ENCODE results near the gene HECW1. TPM values are rescaled to one million over a fixed set of nuclear protein-coding genes. Genes with fewer than 3 reads are reported as not detected.
"Not testable (repeated sequence)": the region's sequence is repeated elsewhere in the genome, so short reads cannot be mapped to it uniquely, and the experiment has no call there.

HECW1 gene
- total and polyA plus RNA-seq, 12 donors: 0.07 to 0.23 TPM; not detected in 10

- no peak for ATAC-seq
- Histone ChIP-seq H3K27ac (no peak overlapping the region), H3K4me3 (no peak overlapping the region), H3K9me3 (no peaks in the 10 kb centered on the region), H3K4me1 (no peaks in the 10 kb centered on the region), H3K36me3 (no peaks in the 10 kb centered on the region), H3K27me3 (peaks cover 0 to 11% (median 9%) of the 10 kb centered on the region in 7 donors)
- no peak for DNase-seq
- intact Hi-C loops (cut with DNase I): no loop called here
- no peak for TF ChIP-seq CTCF (IDR thresholded peaks at IDR 0.05)
- 88 to 89% methylated on average over 8 of the region's 8 CpGs for WGBS, 2 donors
Measured at GRCh38 chr7:43205171-43205795, 92.8 kb downstream of the HECW1 start.

GRCh38 chr7:43208242-43208641 lies 95.8 kb downstream of the HECW1 start:
- 70 to 76% methylated on average over 2 of the region's 2 CpGs for WGBS, 2 donors
- no peaks in the 10 kb centered on the region for H3K36me3 ChIP-seq
- peaks cover 0 to 6% (median 0%) of the 10 kb centered on the region in 7 donors for H3K27me3 ChIP-seq
- DNase-seq: no peak
- intact Hi-C loops (cut with DNase I): no loop called here
- TF ChIP-seq CTCF (IDR thresholded peaks at IDR 0.05): no peak
- H3K27ac ChIP-seq: no peak overlapping the region
- no peak overlapping the region for H3K4me3 ChIP-seq
- ATAC-seq: no peak
- no peaks in the 10 kb centered on the region for H3K4me1 ChIP-seq
- H3K9me3 ChIP-seq: no peaks in the 10 kb centered on the region

GRCh38 chr7:43210539-43210938 lies 98.1 kb downstream of the HECW1 start:
- H3K4me3 ChIP-seq; DNase-seq; intact Hi-C loops (cut with DNase I); H3K4me1 ChIP-seq; H3K9me3 ChIP-seq; H3K27ac ChIP-seq; H3K36me3 ChIP-seq; ATAC-seq: not testable (repeated sequence)
- H3K27me3 ChIP-seq: peaks cover 0 to 11% (median 0%) of the 10 kb centered on the region in 7 donors
- 83 to 93% methylated on average over 11 of the region's 11 CpGs for WGBS, 2 donors

GRCh38 chr7:43211286-43211685 lies 98.8 kb downstream of the HECW1 start:
- intact Hi-C loops (cut with DNase I): no loop called here
- Histone ChIP-seq H3K36me3 (no peaks in the 10 kb centered on the region), H3K4me3 (no peak overlapping the region), H3K9me3 (no peaks in the 10 kb centered on the region), H3K27me3 (peaks cover 0 to 14% (median 0%) of the 10 kb centered on the region in 7 donors), H3K4me1 (no peaks in the 10 kb centered on the region), H3K27ac (no peak overlapping the region)
- 78 to 80% methylated on average over 5 of the region's 5 CpGs for WGBS, 2 donors
- ATAC-seq (no peak), DNase-seq (no peak)
- no peak for TF ChIP-seq CTCF (IDR thresholded peaks at IDR 0.05)

GRCh38 chr7:43211693-43212092 lies 99.2 kb downstream of the HECW1 start:
- Histone ChIP-seq H3K36me3 (no peaks in the 10 kb centered on the region), H3K27me3 (peaks cover 0 to 11% (median 1%) of the 10 kb centered on the region in 7 donors), H3K9me3 (no peaks in the 10 kb centered on the region), H3K4me1 (no peaks in the 10 kb centered on the region), H3K4me3 (no peak overlapping the region), H3K27ac (no peak overlapping the region)
- DNase-seq (no peak), ATAC-seq (no peak)
- no peak for TF ChIP-seq CTCF (IDR thresholded peaks at IDR 0.05)
- intact Hi-C loops (cut with DNase I): no loop called here
